CD1c-positive myeloid dendritic cell (primary cell): ENCODE results near the gene SLC2A8.

ENCODE experiments used
- DNase-seq: peaks from one replicate; pipeline ENCODE4 v3.0.0-alpha.2; 2016; ENCODE audit errors: extremely low spot score

The SLC2A8 gene

DNA sequence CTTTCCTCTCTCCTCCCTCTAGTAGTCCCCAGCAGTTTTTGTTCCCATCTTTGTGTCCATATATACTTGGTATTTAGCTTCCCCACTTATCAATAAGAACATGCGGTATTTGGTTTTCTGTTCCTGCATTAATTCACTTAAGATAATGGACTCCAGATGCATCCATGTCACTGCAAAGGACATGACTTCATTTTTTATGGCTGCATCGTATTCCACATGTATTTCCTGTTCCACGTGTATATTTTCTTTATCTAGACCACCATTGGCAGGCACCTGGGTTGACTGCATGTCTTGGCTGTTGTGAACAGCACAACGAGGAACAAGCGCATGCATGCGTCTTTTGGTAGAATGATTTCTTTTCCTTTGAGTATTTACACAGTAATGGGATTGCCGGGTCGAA is 33.4 kb downstream of the SLC2A8 start:
- no peak for DNase-seq

DNA sequence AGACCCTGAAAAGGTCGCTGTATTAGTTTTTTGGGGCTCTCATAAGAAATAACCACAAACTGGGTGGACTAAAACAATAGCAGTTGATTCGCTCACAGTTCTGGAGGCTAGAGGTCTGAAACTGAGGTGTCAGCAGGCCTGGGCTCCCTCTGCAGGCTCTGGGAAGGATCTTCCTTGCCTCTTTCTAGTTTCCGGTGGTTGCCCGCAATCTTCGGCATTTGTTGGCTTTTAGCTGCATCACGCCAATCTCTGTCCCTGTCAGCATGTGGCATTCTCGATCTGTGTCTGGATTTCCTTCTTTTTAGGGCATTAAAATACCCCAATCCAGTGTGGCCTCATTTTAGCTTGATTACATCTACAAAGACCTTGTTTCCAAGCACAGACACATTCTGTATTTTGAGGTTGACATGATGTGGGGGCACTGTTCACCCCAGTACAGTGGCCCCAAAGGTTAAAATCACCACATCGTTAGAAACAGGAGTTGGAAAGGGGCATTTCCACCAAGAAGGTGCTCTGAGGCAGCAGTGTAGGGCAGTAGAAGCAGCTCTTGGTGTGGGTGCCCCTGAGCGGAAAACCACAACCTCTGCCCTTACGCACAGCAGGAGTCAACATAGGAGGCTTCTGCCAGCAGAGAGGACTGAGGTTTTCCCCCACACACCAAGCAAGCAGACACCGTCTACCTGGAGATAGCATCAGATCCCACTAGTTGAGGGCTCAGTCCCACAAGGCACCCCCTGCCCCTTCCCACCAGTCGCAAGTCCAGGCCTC is 40.7 kb downstream of the SLC2A8 start:
- no peak for DNase-seq

DNA sequence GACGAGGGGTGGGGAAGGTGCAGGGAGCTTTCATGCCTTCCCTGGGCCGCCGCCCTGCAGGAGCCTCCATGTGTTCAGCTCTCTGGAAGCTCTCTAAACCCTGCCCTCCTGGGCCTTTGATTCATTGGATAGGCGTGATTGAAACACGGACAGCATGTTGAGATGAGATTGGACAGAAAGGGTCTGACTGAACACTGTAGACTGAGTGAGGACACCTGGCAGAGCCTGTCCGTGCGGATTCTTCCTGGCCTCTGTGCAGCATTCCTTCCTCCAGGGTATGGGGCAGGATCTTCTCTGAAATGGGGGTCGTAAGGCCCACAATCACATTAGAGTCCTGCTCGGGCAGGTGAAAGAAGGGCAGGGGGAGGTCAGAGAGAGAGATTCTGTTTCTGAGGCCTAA is 41.4 kb downstream of the SLC2A8 start:
- no peak for DNase-seq

DNA sequence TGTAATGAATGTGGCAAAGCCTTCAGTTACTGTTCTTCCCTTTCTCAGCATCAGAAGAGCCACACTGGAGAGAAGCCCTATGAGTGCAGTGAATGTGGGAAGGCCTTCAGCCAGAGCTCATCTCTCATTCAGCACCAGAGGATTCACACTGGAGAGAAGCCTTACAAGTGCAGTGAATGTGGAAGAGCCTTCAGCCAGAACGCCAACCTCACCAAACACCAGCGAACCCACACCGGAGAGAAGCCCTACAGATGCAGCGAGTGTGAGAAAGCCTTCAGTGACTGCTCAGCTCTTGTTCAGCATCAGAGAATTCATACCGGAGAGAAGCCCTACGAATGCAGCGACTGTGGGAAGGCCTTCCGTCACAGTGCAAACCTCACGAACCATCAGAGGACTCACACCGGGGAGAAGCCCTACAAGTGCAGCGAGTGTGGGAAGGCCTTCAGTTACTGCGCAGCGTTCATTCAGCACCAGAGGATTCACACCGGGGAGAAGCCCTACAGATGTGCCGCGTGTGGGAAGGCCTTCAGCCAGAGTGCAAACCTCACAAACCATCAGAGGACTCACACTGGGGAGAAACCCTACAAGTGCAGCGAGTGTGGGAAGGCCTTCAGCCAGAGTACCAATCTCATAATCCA is 47.4 kb downstream of the SLC2A8 start:
- no peak for DNase-seq

DNA sequence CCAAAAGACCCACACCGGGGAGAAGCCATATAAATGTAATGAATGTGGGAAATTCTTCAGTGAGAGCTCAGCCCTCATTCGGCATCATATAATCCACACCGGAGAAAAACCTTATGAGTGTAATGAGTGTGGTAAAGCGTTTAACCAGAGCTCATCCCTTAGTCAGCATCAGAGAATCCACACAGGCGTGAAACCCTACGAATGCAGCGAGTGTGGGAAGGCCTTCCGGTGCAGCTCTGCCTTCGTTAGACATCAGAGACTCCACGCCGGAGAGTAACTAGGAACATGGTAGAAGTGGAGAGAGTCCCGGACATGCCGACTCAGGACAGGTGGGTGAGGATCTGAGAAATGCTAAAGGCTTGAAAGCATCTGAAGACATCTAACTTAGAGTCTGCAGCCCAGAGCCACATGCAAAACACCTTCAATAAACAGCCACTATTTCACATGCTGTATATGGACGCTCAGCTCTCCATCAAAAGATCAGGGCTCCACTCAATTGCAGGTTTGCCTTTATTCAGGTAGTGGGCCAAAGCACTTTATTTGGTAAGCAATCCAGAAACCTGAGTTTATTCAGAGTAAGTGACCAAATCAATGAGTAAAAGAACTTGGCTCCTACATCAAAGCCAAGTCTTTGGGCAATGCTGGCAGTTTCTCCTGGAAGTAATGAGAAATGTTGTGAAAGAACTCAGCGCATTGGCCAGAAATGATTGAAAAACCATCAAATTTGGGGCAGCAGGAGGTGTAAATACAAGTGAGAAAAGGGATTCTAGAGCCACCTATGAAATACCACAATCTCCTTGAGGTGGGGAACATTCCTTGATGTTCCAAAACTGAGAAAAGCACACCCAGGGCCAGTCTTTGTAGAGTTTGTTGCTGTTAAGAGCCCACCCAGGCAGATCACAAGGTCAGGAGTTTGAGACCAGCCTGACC is 48.2 kb downstream of the SLC2A8 start:
- no peak for DNase-seq

DNA sequence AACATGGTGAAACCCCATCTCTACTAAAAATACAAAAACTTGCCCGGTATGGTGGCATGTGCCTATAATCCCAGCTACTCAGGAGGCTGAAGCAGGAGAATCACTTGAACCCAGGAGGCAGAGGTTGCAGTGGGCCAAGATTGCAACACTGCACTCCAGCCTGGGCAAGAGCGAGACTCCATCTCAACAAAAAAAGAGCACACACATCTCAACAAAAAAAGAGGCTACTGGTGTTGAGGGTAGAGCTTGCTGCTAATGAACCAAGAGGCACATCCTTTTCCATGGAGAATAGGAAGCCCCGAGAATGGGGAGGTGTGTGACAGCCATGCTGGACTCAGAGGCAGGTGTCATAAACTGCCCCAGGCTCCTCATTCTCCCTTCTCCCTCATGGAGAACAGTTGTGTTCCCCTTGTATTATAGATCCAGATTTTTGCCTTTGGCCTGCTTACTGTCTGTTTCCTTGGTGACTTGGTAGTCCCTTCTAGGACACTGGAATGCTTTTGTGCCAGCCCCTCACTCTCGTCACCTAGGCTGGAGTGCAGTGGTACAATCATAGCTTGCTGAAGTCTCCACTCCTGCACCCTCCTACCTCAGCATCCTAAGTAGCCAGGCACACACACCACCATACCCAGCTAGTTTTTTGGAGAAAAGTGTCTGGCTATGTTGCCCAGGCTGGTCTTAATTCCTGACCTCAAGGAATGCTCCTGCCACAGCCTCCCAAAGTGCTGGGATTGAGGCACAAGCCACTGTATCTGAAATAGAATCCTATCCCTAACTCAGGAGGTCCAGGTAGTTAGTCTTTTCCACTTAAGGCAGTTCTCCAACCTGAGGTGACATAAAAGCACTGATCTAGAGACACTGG is 49.1 kb downstream of the SLC2A8 start:
- DNase-seq, result no peak

DNA sequence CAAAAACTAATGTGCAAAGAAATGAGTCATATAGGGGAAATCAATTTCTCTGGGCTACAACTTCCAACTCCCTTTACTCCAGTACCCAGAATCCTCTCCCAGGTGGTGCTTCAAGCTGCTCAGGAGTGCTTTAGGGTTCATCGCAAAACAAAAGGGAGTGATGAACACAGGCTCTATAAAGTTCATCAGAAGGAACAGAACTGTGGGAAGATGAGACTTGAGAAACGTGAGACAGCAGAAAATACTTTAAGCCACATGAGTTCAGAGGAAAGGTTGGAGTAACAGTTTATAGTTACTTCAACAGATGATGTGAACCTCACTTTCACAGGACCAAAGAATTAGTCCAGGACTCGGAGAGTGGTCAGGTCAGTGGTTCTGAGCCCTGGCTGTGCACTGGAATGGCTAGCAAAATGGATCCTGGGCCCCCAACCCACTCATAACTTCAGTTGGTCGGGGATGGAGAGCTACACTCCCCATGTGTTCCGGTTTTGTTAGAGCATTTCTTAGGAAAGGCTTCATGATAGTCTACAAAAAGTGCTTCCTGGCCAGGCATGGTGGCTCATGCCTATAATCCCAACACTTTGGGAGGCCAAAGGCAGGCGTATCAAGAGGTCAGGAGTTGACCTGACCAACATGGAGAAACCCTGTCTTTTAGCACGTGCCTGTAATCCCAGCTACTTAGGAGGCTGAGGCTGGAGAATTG is 49.9 kb downstream of the SLC2A8 start:
- no peak for DNase-seq

DNA sequence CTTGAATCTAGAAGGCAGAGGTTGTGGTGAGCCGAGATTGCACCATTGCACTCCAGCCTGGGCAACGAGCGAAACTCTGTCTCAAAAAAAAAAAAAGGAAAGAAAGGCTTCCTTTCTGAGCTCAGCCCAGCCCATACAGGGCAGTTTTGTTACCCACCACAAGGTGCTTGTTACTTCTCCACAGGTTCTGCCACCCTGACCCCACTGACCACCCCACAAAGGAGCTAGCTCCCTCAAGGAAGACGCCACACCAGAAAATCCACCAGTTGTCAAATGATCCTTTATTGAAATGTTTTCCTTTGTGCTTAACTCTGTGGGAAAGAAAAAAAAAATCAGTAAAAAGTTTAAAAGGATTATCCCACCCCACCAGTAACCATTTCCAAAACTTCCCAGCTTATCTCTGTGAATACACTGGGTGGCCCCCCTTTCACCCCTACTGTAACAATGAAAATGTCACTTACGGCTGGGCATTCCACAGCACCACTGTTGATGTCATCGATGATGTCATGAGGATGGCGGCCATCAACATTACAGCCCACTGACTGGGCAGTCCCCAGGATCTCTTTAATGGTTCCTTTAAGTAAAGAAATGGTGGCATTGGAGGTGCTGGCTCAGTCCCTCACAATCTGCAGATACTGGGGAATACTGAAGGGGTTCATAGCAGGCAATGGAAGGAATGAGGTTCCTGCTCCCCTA is 50.6 kb downstream of the SLC2A8 start:
- DNase-seq, result no peak

DNA sequence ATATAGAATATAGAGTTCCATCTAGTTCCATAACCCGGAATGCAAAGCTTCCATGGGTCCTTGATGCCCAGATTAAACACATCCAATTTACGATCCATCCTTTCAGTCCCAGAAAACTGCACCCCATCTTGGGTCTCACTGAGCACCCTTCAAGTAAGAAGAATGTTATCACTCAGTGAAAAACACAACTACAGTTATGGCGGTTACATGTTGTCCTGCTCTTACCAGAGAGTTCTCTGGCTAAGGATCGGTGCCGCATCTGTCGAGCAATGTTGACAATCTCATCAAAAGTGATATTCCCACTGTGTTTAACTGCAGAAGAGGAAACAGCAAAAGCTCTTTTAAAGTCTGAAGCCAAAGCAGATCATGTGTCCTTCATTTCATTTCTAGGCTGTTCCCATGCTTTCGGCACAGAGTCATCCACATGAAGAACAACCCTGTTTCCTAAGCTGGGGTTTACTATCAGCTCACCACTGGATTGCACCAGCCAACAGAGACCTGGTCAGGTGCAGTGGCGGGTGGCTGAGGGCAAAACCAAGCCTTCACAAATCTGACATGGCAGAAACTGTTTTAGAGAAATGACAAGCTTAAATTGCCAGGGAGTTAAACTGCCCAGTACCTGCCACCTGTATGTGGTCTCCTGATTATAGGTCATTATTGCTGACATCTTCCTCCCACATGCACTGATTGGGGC is 51.3 kb downstream of the SLC2A8 start:
- DNase-seq, result no peak

DNA sequence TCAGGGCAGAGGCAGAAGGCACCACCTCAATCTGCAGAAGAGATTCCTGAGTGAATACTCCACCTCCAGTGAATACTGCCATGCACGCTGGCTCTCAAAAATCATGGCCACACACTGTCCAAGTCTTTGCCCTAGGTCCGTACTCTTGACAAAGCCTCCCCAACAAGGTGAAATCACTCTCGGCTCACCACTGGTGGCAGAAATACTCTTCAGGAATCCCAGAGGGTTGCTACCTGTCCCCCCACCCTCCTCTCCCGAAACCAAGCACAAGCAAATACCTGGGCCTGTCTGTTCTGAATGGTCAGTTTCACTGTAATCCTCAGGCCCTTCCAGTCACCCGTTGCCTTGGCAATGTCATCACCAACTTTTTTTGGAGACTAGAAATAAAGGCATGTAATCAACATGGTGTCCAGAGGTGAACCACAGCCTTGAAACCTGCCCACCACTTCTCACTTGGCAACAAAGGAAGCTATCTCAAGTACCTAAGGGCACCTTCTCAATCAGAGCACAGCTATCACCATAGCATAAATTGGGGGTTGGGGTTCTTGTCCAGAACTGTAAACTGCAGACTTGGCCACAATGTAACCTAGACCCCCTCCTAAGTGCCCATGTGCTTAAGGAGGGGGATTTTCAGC is 52.5 kb downstream of the SLC2A8 start:
- no peak for DNase-seq

DNA sequence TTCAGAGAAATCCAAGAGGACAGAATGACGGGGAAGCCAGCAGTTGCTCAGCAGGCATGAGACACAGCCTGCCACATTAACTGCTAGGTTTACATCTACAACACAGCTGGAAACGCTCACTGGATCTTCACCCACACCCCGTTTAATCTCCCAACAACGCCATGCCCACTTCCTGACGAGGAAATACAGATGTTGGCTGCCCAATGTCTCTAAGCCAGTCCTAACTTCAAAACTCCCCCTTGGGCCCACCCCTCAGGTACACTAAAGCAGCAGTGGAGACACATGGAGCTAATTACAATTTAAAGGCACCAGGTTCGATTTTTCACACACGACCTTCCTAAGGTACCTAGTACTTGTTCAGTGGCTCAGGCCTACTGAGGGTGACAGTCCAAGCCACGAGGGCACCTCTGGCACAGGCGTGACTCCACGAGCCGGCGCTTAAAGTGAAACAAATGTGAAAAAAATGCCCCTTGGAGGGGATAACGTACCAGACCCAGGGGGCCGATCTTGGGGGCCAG is 53.3 kb downstream of the SLC2A8 start:
- no peak for DNase-seq

DNA sequence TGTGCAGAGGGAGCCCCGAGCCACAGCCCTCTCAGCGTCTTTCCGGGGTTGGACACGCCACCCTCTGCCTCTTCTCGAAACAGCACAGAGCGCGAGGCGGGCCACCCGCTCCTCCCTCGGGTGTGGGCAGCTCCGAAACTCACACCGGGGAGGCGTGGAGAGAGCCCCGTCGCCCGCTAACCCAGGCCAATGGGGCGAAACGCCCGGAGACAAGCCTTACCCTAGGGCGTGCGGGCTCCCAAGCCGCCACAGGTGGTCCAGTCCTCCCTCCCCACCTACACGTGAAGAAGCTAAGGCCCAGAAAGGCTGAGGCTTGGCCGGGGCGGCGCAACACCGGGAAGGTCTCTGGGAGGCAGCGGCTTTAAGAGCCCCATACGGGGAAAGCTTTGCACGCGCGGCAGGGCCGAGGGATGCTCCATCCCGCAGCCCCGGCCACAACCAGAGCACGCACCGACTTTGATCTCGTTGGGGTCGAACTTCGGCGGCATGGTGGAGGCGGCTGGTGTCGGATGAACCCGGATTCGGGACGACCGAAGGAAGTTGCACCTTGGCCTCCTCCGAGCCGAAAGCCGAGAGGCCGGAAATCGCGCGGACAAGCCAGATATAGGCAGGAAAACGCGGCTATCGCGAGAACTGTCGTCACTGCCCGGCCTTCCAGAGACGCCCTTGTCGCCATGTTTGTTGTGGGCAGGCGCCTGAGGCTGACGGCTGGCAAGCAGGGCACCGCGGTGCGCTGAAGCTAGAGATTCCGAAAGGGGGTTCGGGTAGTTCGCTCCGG is 54.0 kb downstream of the SLC2A8 start, which contains the start of the genes LRSAM1 and RPL12:
LRSAM1 (plus strand) TSS at position 681 of the 778 bp plus-strand sequence. CDS start 3,018 bp downstream, outside the sequence.
RPL12 (minus strand) TSS at position 577 of the 778 bp plus-strand sequence; CDS start at position 488, 89 bp downstream.
- peak; percentile 98 for DNase-seq

DNA sequence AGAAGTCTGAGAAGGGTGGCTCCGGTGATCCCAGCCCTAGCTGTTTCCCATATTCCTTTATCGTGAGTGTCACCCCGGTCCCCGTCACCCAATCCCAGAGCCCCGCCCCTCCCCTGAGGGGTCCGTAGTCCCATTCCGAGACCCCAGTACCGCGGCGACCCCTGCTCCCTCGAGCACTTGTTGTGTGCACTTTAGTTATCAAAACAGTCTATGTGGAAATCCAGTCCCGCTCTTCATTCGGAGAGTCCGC is 54.6 kb downstream of the SLC2A8 start:
- no peak for DNase-seq

DNA sequence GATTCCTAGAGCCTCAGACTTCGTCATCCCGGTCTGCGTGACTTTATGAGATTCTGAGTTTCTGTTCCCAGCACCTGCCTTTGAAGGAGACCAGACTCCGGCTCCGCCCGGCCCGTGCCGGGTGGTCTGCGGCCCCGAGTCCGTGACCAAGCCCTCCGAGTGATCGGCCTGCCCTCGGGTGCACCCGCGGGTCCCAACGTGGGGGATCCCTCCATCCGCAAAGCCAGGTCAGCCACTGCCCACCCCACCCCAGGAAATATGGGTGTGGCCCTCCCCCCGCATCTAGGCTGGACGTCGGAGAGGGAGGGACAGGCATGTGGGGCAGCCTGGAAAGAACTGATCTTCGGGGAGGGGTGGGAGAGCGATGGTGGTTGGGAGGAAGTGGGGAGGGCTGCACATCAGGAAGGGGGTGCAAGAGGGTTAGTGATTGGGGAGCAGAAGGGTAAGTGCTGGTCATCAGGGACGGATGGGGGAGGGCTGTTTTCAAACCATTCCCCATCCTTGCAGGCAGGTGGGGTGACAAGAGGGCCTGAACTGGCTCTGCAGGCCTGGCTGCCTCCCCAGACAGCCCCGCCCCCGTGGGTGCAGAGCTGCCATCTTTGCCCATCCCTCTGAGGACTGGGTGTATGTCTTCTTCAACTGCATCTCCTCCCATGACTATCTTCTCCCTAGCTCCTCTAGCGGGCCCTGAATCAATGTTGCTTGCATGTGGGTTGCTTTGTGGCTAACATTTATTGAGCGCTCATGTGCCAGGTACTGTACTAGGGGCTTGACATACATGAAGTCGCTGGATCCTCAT is 55.1 kb downstream of the SLC2A8 start:
- DNase-seq, result peak; percentile 53

DNA sequence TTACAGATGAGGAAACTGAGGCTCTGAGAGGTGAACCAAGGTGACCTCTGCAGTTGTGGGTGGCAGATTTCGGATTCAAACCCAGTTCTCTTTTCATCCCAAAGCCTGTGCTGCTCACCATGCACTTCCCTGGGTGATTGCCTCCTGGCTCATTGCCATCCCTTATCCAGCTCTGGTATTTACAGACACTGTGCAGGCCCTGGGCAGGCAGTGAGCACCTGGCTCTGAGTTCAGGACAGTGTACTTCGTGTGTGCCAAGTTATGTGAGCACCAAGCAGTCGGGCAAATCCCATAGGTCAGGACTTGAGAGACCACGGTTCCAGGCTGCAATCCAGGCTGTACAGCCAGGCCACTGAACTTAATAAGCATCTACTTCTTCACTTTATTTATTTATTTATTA is 55.7 kb downstream of the SLC2A8 start:
- no peak for DNase-seq

DNA sequence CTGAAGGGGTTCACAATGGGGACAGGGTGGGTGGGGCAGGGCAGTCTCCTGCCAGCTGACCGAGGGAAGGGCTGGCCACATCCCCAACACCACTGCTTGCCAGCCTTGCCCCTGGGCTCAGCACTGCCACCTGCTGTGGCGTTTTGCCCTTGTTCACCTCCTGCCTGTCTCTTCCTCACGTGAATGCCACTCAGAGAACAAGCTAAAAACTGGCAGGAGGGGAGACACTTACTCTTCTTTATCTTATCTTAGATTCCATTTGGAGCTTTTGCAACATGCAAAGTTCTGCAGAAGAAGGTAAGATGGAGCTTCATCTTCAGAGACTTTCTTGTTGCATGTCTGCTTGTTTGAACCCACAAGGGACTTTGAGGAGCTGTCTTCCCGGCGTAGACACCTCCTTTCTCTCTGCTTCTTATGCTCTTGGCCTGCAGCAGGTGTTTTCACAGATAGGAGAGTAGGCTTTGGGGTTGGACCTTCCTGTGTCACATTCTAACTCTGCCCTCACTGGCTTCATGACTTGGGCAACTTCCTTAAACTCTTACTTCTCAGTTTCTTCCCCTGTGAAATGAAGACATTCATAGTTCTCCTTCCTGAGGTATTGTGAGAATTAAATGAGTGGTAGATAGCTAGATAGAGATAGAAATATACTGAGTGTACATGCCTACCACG is 58.5 kb downstream of the SLC2A8 start:
- DNase-seq, result peak; percentile 80
